ENCODE measurements around the gene TMEM101.
"Not testable (repeated sequence)": the region's sequence is repeated elsewhere in the genome, so short reads cannot be mapped to it uniquely, and the experiment has no call there.

The TMEM101 gene

GRCh38 chr17:44000141-44000860, 14.5 kb downstream of the TMEM101 start:
- DNase-seq = no peak

- no peak for DNase-seq
Observed at GRCh38 chr17:43999024-43999423, 15.7 kb downstream of the TMEM101 start.

GRCh38 chr17:43998552-43998951, 16.2 kb downstream of the TMEM101 start:
- no peak for DNase-seq

- not testable (repeated sequence) for DNase-seq
Observed at GRCh38 chr17:43997180-43997579, 17.6 kb downstream of the TMEM101 start.

GRCh38 chr17:43995150-43995471, 19.7 kb downstream of the TMEM101 start:
- DNase-seq = no peak

GRCh38 chr17:43994272-43995149, 20.3 kb downstream of the TMEM101 start:
- peak; percentile 56 for DNase-seq

GRCh38 chr17:43992641-43993040, 22.1 kb downstream of the TMEM101 start:
- no peak for DNase-seq

- no peak for DNase-seq
Observed at GRCh38 chr17:43988301-43988700, 26.5 kb downstream of the TMEM101 start.

- no peak for DNase-seq
Observed at GRCh38 chr17:43987131-43988021, 27.4 kb downstream of the TMEM101 start.

- DNase-seq = no peak
Observed at GRCh38 chr17:43986225-43986981, 28.4 kb downstream of the TMEM101 start.

GRCh38 chr17:43984521-43984920, 30.2 kb downstream of the TMEM101 start:
- no peak for DNase-seq

- DNase-seq = no peak
Observed at GRCh38 chr17:43983515-43984411, 31.0 kb downstream of the TMEM101 start.

GRCh38 chr17:43983196-43983514, 31.6 kb downstream of the TMEM101 start:
- no peak for DNase-seq

GRCh38 chr17:43982171-43982570, 32.6 kb downstream of the TMEM101 start:
- DNase-seq = no peak

- DNase-seq = no peak
Observed at GRCh38 chr17:43979671-43980070, 35.1 kb downstream of the TMEM101 start.

GRCh38 chr17:43979011-43979410, 35.8 kb downstream of the TMEM101 start:
- DNase-seq = no peak

- DNase-seq = no peak
Observed at GRCh38 chr17:43978078-43978477, 36.7 kb downstream of the TMEM101 start.

- DNase-seq = no peak
Observed at GRCh38 chr17:43976963-43977837, 37.6 kb downstream of the TMEM101 start.

- no peak for DNase-seq
Observed at GRCh38 chr17:43975898-43976297, 38.9 kb downstream of the TMEM101 start.

Measured in activated gamma-delta T cell treated with Interleukin-2 at 50 U/mL for 16 hours (primary cell).